ACHN (cell line): Measurements from ENCODE around the gene THEMIS2.

ENCODE experiments used
- DNase-seq: peaks from one replicate; pipeline ENCODE4 v3.0.0-alpha.2; 2015
- in situ Hi-C: cut with HindIII; loops from 2 replicates; pipeline ENCODE4 v1.10.0; 2017; ENCODE audit warnings: low sequenced_read_pairs, low pct_ligation_motif_present, low pct_unique_long_range_greater_than_20kb

The THEMIS2 gene

DNA sequence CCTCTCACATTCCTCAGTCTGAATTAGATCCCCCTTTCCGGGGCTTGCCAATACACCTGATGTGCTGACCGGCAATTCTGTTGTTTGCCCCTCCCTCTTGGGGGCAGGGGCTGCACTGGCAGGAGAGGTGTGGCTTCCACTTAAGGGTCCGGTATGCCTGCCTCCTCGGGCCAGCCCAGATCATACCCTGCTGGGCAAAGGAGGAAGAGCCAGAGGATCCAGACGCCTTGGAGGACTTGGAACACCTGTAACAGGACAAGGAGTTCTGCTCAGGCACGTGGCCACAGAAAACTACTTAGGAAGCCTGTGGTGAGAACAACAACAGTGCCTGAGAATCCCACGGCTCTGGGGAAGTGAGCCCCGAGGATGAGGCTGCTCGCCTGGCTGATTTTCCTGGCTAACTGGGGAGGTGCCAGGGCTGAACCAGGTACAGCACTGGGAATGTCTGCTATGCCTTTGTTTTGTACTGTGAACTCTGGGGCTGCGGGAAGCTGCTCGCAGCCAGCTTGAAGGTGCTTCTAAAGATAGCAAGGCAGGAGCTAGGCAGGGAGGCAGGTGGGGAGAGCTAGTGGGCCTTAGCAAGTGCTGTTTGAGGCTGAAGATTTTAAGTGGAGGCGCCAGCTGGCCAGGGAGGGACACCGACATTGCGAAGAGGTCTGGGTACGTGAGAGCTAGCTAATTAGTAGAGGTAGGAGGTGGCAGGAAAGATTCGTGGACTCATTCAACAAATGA lies 62.6 kb downstream of the THEMIS2 start, which contains the start of gene SMPDL3B:
SMPDL3B (plus strand) TSS at position 183 of the 732 bp plus-strand sequence; CDS start at position 367, 184 bp downstream.
- DNase-seq = peak; percentile 81
- in situ Hi-C loops = no loop called here

GRCh38 chr1:27935721-27936120 lies 63.4 kb downstream of the THEMIS2 start:
- DNase-seq = no peak
- in situ Hi-C loops = no loop called here
